ENCODE results near the gene RASSF7. TPM values are rescaled to one million over a fixed set of nuclear protein-coding genes. Genes with fewer than 3 reads are reported as not detected.

The RASSF7 gene
- total RNA-seq, 2 experiments from 2014 or later, result 16.8 to 17.3 TPM

DNA sequence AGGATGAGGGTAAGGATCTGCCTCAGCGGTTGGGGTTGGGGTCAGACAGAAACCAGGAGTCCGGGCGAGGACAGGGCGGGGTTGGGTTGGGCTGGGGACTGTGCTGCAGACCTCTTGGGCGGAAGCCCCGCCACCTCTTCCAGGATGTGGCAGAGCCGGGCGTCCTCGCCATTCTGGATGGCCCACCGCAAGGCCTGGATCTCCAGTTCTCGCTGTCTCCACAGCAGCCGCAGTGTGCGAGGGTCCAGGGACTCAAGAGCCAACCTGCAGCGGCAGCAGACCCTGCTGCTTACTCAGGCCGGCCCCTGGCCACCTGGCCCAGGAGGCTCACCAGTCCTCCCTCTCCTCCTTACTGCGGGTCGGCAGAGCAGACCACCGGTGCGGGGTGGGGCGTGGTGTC, 2.3 kb upstream of the RASSF7 start:
- H3K27me3 Mint-ChIP-seq, result peaks cover 2% of the 10 kb centered on the region
- H3K27ac Mint-ChIP-seq, result no peak overlapping the region
- DNase-seq (no peak), ATAC-seq (no peak)
- ChIA-PET POLR2A (interaction anchor here (1.9 kb wide), 1 partner anchor 22 kb away, joined by 10 read pairs; the partner anchor contains the start of genes HRAS and LRRC56), CTCF (no interaction called here)
- no peaks in the 10 kb centered on the region for H3K9me3 Mint-ChIP-seq
- H3K4me3 Mint-ChIP-seq, result no peak overlapping the region
- peaks cover 1% of the 10 kb centered on the region for H3K36me3 Mint-ChIP-seq (ENCODE audit: low read depth)
- intact Hi-C loops (cut with micrococcal nuclease), result loop anchor here (5.0 kb wide), 1 partner anchor 169 kb away; no protein-coding TSS in a partner anchor
- H3K4me1 Mint-ChIP-seq (ENCODE audit: low read depth), result peaks cover 11% of the 10 kb centered on the region
- no peak for TF ChIP-seq CTCF (IDR thresholded peaks at IDR 0.05)

- Mint-ChIP-seq H3K27me3 (peaks cover 2% of the 10 kb centered on the region), H3K4me1 (ENCODE audit: low read depth) (peaks cover 11% of the 10 kb centered on the region), H3K36me3 (ENCODE audit: low read depth) (peaks cover 5% of the 10 kb centered on the region), H3K4me3 (no peak overlapping the region), H3K27ac (no peak overlapping the region), H3K9me3 (no peaks in the 10 kb centered on the region)
- DNase-seq, result no peak
- intact Hi-C loops (cut with micrococcal nuclease), result loop anchor here (5.0 kb wide), 1 partner anchor 168 kb away; no protein-coding TSS in a partner anchor
- ChIA-PET POLR2A (interaction anchor here (1.6 to 1.9 kb wide), 2 partner anchors 23 to 54 kb away, joined by 4 to 10 read pairs; partner anchors contain the start of genes HRAS and LRRC56), CTCF (interaction anchor here (1.2 kb wide), 1 partner anchor 164 kb away, joined by 5 read pairs; no protein-coding TSS in a partner anchor)
- no peak for TF ChIP-seq CTCF (IDR thresholded peaks at IDR 0.05)
- ATAC-seq, result no peak
These were observed 1.6 kb upstream of the RASSF7 start for GRCh38 chr11:559020-559620.

GRCh38 chr11:559712-560304, 962 bp upstream of the RASSF7 start:
- ChIA-PET POLR2A (interaction anchor here (0.6 to 1.9 kb wide), 4 partner anchors 16 to 53 kb away, joined by 3 to 10 read pairs (median 4); partner anchors contain the start of genes HRAS and LRRC56), CTCF (interaction anchor here (0.7 to 1.2 kb wide), 2 partner anchors 162 to 163 kb away, joined by 3 to 5 read pairs; no protein-coding TSS in a partner anchor)
- intact Hi-C loops (cut with micrococcal nuclease), result loop anchor here (5.0 kb wide), 1 partner anchor 167 kb away; no protein-coding TSS in a partner anchor
- TF ChIP-seq CTCF (IDR thresholded peaks at IDR 0.05), result no peak
- H3K27me3 Mint-ChIP-seq, result peaks cover 2% of the 10 kb centered on the region
- H3K27ac Mint-ChIP-seq, result peak overlapping the region; percentile 24
- peak overlapping the region; percentile 89 for H3K4me3 Mint-ChIP-seq
- ATAC-seq (no peak), DNase-seq (no peak)
- H3K36me3 Mint-ChIP-seq (ENCODE audit: low read depth), result peaks cover 8% of the 10 kb centered on the region
- H3K9me3 Mint-ChIP-seq, result no peaks in the 10 kb centered on the region
- peaks cover 11% of the 10 kb centered on the region for H3K4me1 Mint-ChIP-seq (ENCODE audit: low read depth)

- DNase-seq (no peak), ATAC-seq (peak; percentile 29)
- ChIA-PET POLR2A (interaction anchor here (1.2 to 2.0 kb wide), 4 partner anchors 14 to 25 kb away, joined by 3 to 8 read pairs (median 4); partner anchors contain the start of genes LRRC56 and PHRF1), CTCF (interaction anchor here (1.3 to 1.4 kb wide), 2 partner anchors 42 to 134 kb away, joined by 3 read pairs; partner anchors contain the start of gene TMEM80)
- Mint-ChIP-seq H3K27me3 (peaks cover 2% of the 10 kb centered on the region), H3K4me3 (peak overlapping the region; percentile 89), H3K4me1 (ENCODE audit: low read depth) (peaks cover 11% of the 10 kb centered on the region), H3K9me3 (no peaks in the 10 kb centered on the region), H3K36me3 (ENCODE audit: low read depth) (peaks cover 8% of the 10 kb centered on the region), H3K27ac (peak overlapping the region; percentile 30)
- no peak for TF ChIP-seq CTCF (IDR thresholded peaks at IDR 0.05)
- intact Hi-C loops (cut with micrococcal nuclease), result no loop called here
These were observed 606 bp downstream of the RASSF7 start for GRCh38 chr11:561148-562003.
